ENCODE measurements around the gene HCN2.

GRCh38 chr19:640606-641189 lies 51.0 kb downstream of the HCN2 start:
- TF ChIP-seq POLR2AphosphoS5 (IDR thresholded peaks at IDR 0.05) (no peak), CTCF (IDR thresholded peaks at IDR 0.05) (no peak)
